HG03103 (cell line): ENCODE data around the gene NDUFA5.
A peak's percentile ranks its signal among the peaks of the same experiment; 100 is the strongest.
"Not testable (repeated sequence)": the region's sequence is repeated elsewhere in the genome, so short reads cannot be mapped to it uniquely, and the experiment has no call there.

Source experiments
- ATAC-seq: cut with Tn5 transposase; IDR thresholded peaks from one replicate; pipeline ENCODE4 v1.9.1; 2021; ENCODE audit warnings: low read depth; ENCODE audit not compliant: unreplicated experiment

Gene NDUFA5

DNA sequence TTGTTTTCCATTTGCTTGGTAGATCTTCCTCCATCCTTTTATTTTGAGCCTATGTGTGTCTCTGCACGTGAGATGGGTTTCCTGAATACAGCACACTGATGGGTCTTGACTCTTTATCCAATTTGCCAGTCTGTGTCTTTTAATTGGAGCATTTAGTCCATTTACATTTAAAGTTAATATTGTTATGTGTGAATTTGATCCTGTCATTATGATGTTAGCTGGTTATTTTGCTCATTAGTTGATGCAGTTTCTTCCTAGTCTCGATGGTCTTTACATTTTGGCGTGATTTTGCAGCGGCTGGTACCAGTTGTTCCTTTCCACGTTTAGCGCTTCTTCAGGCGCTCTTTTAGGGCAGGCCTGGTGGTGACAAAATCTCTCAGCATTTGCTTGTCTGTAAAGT, 31.1 kb downstream of the NDUFA5 start:
- ATAC-seq, result not testable (repeated sequence)

DNA sequence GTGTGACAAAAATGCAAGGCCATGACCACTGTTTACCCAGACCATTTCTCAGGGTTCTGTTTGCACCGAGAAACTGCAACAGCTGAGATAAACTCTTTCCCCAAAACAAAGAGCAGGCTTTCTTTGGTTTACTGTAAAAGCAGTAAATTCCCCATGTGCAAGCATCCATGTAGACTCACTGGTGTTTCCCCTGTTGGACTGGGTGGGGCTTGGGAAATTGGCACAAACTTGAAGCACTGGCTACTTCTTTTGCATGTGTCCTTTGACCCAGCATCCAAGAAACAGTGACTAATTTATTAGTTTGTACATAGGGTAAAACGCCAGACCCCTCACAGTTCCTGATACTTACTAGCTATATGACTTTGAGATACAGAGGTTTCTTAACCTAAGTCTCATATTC, 35.6 kb downstream of the NDUFA5 start:
- ATAC-seq, result no peak

- ATAC-seq, result no peak
These were observed 52.4 kb downstream of the NDUFA5 start for GRCh38 chr7:123505221-123505620.

- ATAC-seq, result no peak
These were observed 55.4 kb downstream of the NDUFA5 start for GRCh38 chr7:123502201-123502600.

DNA sequence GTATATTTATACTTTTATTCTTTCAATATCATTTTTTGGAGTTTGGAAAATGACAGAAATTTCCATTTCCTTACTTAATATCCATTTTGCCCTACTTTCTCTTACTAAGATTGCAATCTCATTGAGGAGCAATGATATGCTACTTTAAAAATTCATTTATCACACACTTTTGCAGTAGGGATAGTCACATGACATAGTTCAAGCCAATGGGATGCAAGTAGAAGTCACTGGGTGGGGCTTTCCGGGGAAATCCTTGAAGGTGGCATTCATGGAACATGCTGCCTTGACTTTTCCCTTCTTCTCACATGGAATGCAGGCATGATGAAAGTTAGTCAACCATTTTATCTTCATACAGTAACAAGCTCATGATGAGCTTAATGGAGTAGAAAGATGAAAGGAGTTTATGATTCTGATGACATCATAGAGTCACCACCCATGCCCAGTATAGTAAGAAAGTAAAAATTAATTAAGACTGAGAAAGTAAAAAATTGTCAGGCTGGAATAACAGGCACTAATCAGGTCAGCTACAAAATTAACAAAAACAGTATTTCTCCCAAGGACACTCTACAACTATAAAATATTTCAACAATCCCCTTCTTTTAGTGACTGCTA, 56.6 kb downstream of the NDUFA5 start:
- no peak for ATAC-seq

- ATAC-seq, result no peak
These were observed 58.2 kb downstream of the NDUFA5 start for GRCh38 chr7:123499211-123499970.

GRCh38 chr7:123498601-123499000, 59.0 kb downstream of the NDUFA5 start:
- ATAC-seq, result no peak

- ATAC-seq, result no peak
These were observed 59.6 kb downstream of the NDUFA5 start for GRCh38 chr7:123498031-123498430.

DNA sequence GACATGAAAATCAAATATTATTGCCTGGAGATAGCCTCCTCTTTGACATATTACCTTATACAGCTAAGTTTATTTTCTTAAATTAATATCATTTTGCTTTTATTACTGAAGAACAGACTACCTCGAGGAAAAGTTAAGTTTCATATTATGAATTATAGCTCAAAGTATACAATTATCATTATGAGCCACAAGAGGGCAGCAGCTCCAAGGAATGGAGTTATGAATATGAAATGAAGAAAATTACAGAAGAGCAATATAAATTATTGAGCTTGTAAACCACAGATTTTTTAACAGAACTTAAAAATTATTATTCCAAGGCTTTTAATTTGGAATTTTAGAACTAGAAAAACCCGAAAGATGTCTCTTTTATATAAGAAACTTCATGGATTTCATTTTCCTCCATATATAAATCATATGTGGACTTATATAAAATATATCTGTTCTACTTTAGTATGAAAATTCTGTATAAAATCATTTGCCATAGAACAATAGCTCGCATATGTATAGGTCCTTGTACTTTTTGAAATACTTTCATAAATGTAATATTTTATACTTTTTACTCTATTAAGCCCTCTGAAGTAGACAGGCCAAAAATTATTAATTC, 63.3 kb downstream of the NDUFA5 start:
- no peak for ATAC-seq

- ATAC-seq, result peak; percentile 89
These were observed 65.1 kb downstream of the NDUFA5 start for GRCh38 chr7:123492485-123492884.
